ENCODE results near the gene DDX11. TPM values are rescaled to one million over a fixed set of nuclear protein-coding genes. Genes with fewer than 3 reads are reported as not detected.
"Not testable (repeated sequence)": the region's sequence is repeated elsewhere in the genome, so short reads cannot be mapped to it uniquely, and the experiment has no call there.

Gene DDX11
- total and polyA plus RNA-seq, 2 of the 4 experiments (the other 2 are of a cell fraction): 10.8 to 17.6 TPM

- H2BK120ac ChIP-seq (ENCODE audit: low read depth, low read length); BruUV-seq (replicated peaks); H3K79me1 ChIP-seq (ENCODE audit: low read depth in 1 of 2, low read length in 2 of 2); H3K9me1 ChIP-seq (ENCODE audit: insufficient read depth, low read length); dilution Hi-C loops (cut with HindIII; ENCODE audit: low sequenced_read_pairs, unreplicated experiment); H3K4me3 ChIP-seq (ENCODE audit: insufficient read depth, low read depth, low read length); H4K5ac ChIP-seq (ENCODE audit: low read depth, low read length); in situ Hi-C loops (cut with MboI; ENCODE audit: low sequenced_read_pairs); H2BK20ac ChIP-seq (ENCODE audit: low read depth, low read length); H3K27me3 ChIP-seq (ENCODE audit: control insufficient read depth, insufficient read depth, low read length); POLR2A ChIA-PET (ENCODE audit: unreplicated experiment); H3K56ac ChIP-seq (ENCODE audit: extremely low read depth, insufficient read depth, low read length); intact Hi-C loops (cut with micrococcal nuclease); H4K20me1 ChIP-seq (ENCODE audit: insufficient read depth, low read length); H3K23ac ChIP-seq (ENCODE audit: low read depth, low read length); H3K36me3 ChIP-seq (ENCODE audit: control insufficient read depth, insufficient read depth, low read length); H3K18ac ChIP-seq (ENCODE audit: low read depth, low read length); H3K4me1 ChIP-seq (ENCODE audit: control insufficient read depth, insufficient read depth, low read length); DNase-seq; H3K9ac ChIP-seq (ENCODE audit: low read depth, low read length); H4K91ac ChIP-seq (ENCODE audit: insufficient read depth, low read depth, low read length); H3K27ac ChIP-seq (ENCODE audit: insufficient read depth, low read length); H2BK15ac ChIP-seq (ENCODE audit: low read depth, low read length); H2BK5ac ChIP-seq (ENCODE audit: low read depth, low read length, poor library complexity, severe bottlenecking); ATAC-seq (ENCODE audit: low read depth); H3K4ac ChIP-seq (ENCODE audit: low read depth, low read length); H2AK5ac ChIP-seq (ENCODE audit: low read depth, low read length); CTCF ChIA-PET; H3K4me2 ChIP-seq (ENCODE audit: low read depth, low read length); H4K8ac ChIP-seq (ENCODE audit: low read depth in 2 of 2, low read length in 2 of 2); H2AFZ ChIP-seq (replicated peaks; ENCODE audit: low read length, poor library complexity); H3K14ac ChIP-seq (replicated peaks; ENCODE audit: low read depth, low read length); H2AK9ac ChIP-seq (replicated peaks; ENCODE audit: low read depth, low read length, poor library complexity); H3K9me3 ChIP-seq (ENCODE audit: control insufficient read depth, insufficient read depth, low read length): not testable (repeated sequence)
- no CpG with 5 or more reads among the region's 8 CpGs for WGBS, 2 experiments (ENCODE audit: extremely low coverage in 2 of 2, insufficient read length in 1 of 2)
Observed at GRCh38 chr12:31102125-31102524, 28.5 kb downstream of the DDX11 start.

GRCh38 chr12:31102596-31102995 is 28.9 kb downstream of the DDX11 start:
- H3K4me2 ChIP-seq (ENCODE audit: low read depth, low read length); H3K23ac ChIP-seq (ENCODE audit: low read depth, low read length); DNase-seq; BruUV-seq (replicated peaks); H4K91ac ChIP-seq (ENCODE audit: insufficient read depth, low read depth, low read length); H2AK5ac ChIP-seq (ENCODE audit: low read depth, low read length); in situ Hi-C loops (cut with MboI; ENCODE audit: low sequenced_read_pairs); ATAC-seq (ENCODE audit: low read depth); H4K5ac ChIP-seq (ENCODE audit: low read depth, low read length); CTCF ChIA-PET; H3K27me3 ChIP-seq (ENCODE audit: control insufficient read depth, insufficient read depth, low read length); H2BK15ac ChIP-seq (ENCODE audit: low read depth, low read length); H3K4ac ChIP-seq (ENCODE audit: low read depth, low read length); H3K56ac ChIP-seq (ENCODE audit: extremely low read depth, insufficient read depth, low read length); H3K36me3 ChIP-seq (ENCODE audit: control insufficient read depth, insufficient read depth, low read length); H2BK120ac ChIP-seq (ENCODE audit: low read depth, low read length); H2AK9ac ChIP-seq (replicated peaks; ENCODE audit: low read depth, low read length, poor library complexity); H4K20me1 ChIP-seq (ENCODE audit: insufficient read depth, low read length); H3K27ac ChIP-seq (ENCODE audit: insufficient read depth, low read length); POLR2A ChIA-PET (ENCODE audit: unreplicated experiment); H2AFZ ChIP-seq (replicated peaks; ENCODE audit: low read length, poor library complexity); H2BK20ac ChIP-seq (ENCODE audit: low read depth, low read length); H3K9ac ChIP-seq (ENCODE audit: low read depth, low read length); H3K9me1 ChIP-seq (ENCODE audit: insufficient read depth, low read length); H3K4me3 ChIP-seq (ENCODE audit: insufficient read depth, low read depth, low read length); H3K9me3 ChIP-seq (ENCODE audit: control insufficient read depth, insufficient read depth, low read length); H2BK5ac ChIP-seq (ENCODE audit: low read depth, low read length, poor library complexity, severe bottlenecking); intact Hi-C loops (cut with micrococcal nuclease); dilution Hi-C loops (cut with HindIII; ENCODE audit: low sequenced_read_pairs, unreplicated experiment); H3K14ac ChIP-seq (replicated peaks; ENCODE audit: low read depth, low read length); H3K4me1 ChIP-seq (ENCODE audit: control insufficient read depth, insufficient read depth, low read length); H3K18ac ChIP-seq (ENCODE audit: low read depth, low read length); H3K79me1 ChIP-seq (ENCODE audit: low read depth in 1 of 2, low read length in 2 of 2); H4K8ac ChIP-seq (ENCODE audit: low read depth in 2 of 2, low read length in 2 of 2): not testable (repeated sequence)
- WGBS, 2 experiments (ENCODE audit: extremely low coverage in 2 of 2, insufficient read length in 1 of 2): no CpG with 5 or more reads among the region's 9 CpGs

All from IMR-90 (cell line).